ENCODE results near the gene ZNF69. TPM values are rescaled to one million over a fixed set of nuclear protein-coding genes. Genes with fewer than 3 reads are reported as not detected.

The ZNF69 gene
- total RNA-seq, 1 donor from 2014 or later, result 11.9 TPM

DNA sequence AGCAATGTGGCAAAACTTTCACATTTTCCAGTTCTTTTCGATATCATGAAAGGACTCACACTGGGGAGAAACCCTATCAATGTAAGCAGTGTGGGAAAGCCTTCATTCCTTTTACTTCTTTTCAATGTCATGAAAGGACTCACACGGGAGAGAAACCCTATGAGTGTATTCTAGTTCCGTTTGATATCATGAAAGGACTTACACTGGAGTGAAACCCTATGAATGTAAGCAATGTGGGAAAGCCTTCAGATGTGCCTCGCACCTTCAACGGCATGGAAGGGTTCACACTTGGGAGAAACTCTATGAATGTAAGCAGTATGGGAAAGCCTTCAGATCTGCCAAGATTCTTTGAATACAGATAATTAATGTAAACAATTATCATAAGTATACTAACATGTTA lies 62.7 kb downstream of the ZNF69 start:
- Mint-ChIP-seq H3K36me3 (ENCODE audit: low read depth) (peaks cover 70% of the 10 kb centered on the region), H3K4me3 (ENCODE audit: unreplicated experiment) (no peak overlapping the region), H3K27ac (ENCODE audit: unreplicated experiment) (no peak overlapping the region), H3K27me3 (ENCODE audit: low read depth) (no peaks in the 10 kb centered on the region), H3K4me1 (ENCODE audit: low read depth) (no peaks in the 10 kb centered on the region), H3K9me3 (ENCODE audit: low read depth) (peaks cover 66% of the 10 kb centered on the region)
- no peak for DNase-seq (ENCODE audit: low spot score)
- TF ChIP-seq, protein P1, sequence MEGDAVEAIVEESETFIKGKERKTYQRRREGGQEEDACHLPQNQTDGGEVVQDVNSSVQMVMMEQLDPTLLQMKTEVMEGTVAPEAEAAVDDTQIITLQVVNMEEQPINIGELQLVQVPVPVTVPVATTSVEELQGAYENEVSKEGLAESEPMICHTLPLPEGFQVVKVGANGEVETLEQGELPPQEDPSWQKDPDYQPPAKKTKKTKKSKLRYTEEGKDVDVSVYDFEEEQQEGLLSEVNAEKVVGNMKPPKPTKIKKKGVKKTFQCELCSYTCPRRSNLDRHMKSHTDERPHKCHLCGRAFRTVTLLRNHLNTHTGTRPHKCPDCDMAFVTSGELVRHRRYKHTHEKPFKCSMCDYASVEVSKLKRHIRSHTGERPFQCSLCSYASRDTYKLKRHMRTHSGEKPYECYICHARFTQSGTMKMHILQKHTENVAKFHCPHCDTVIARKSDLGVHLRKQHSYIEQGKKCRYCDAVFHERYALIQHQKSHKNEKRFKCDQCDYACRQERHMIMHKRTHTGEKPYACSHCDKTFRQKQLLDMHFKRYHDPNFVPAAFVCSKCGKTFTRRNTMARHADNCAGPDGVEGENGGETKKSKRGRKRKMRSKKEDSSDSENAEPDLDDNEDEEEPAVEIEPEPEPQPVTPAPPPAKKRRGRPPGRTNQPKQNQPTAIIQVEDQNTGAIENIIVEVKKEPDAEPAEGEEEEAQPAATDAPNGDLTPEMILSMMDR (IDR thresholded peaks at IDR 0.05), result no peak

Other genes with a start within 250 kb of the ZNF69 start
- gene ZNF823, start 148.8 kb upstream of the ZNF69 start, total RNA-seq, result 3.7 to 5.5 TPM (median 3.8 TPM) in 3 replicates
- gene ZNF441, start 120.8 kb upstream of the ZNF69 start, total RNA-seq, result 4.9 to 5.8 TPM (median 5.6 TPM) in 3 replicates
- 3.6 to 7.1 TPM (median 4.2 TPM) in 3 replicates for gene ZNF491, start 89.3 kb upstream of the ZNF69 start, total RNA-seq
- 8.2 to 11.6 TPM (median 8.4 TPM) in 3 replicates for gene ZNF440, start 73.5 kb upstream of the ZNF69 start, total RNA-seq
- 1.1 to 5.7 TPM (median 4.9 TPM) in 3 replicates for gene ZNF439, start 39.1 kb upstream of the ZNF69 start, total RNA-seq
- 4.8 to 8.1 TPM (median 5.5 TPM) in 3 replicates for gene ZNF700, start 37.3 kb downstream of the ZNF69 start, total RNA-seq
- gene ZNF763, start 77.3 kb downstream of the ZNF69 start, total RNA-seq, result 1.1 to 3.5 TPM (median 2.7 TPM) in 3 replicates
- gene ZNF433, start 147.9 kb downstream of the ZNF69 start, total RNA-seq, result 4.1 to 6.8 TPM (median 6.0 TPM) in 3 replicates
- gene ZNF878, start 165.2 kb downstream of the ZNF69 start, total RNA-seq, result 0.26 to 0.32 TPM (median 0.31 TPM) in 3 replicates
- 7.1 to 7.9 TPM (median 7.6 TPM) in 3 replicates for gene ZNF844, start 176.9 kb downstream of the ZNF69 start, total RNA-seq